ENCODE measurements around the gene NPR3. TPM values are rescaled to one million over a fixed set of nuclear protein-coding genes. Genes with fewer than 3 reads are reported as not detected.

NPR3 gene
- total RNA-seq, 1 experiment from 2014 or later, result 2.2 TPM

DNA sequence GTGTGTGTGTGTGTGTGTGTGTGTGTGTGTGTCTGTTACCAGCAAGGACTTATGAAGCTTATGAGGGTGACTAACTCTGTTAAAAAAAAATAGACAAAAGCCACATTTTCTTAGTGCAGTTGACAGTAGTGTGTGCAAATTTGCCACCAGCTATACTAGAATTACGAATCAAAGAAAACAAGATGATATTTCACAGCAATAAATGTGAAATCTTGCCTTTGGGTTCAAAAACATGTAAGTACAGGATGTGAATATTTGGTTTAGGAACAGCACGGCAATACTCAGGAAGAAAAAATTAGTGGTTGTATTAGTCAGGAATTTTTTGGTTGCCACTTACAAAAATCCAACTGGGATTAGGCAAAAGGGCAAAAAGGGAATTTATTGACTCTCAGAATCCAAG is 117.4 kb downstream of the NPR3 start:
- no peak overlapping the region for H3K27ac ChIP-seq
- no peaks in the 10 kb centered on the region for H4K20me1 ChIP-seq (ENCODE audit: insufficient read depth)
- no peak overlapping the region for H3K4me2 ChIP-seq
- H3K4me3 ChIP-seq, result no peak overlapping the region
- no peaks in the 10 kb centered on the region for H3K9me2 ChIP-seq (ENCODE audit: insufficient read depth)
- no peaks in the 10 kb centered on the region for H3K9me3 ChIP-seq (ENCODE audit: insufficient read depth, low read depth)
- no peak overlapping the region for H2AFZ ChIP-seq
- no peaks in the 10 kb centered on the region for H3K79me2 ChIP-seq (ENCODE audit: low read depth)
- no peaks in the 10 kb centered on the region for H3K36me3 ChIP-seq (ENCODE audit: low read depth)
- BruUV-seq (replicated peaks), result no TSS peak
- ChIA-PET CTCF (no interaction called here), POLR2A (ENCODE audit: unreplicated experiment) (no interaction called here)
- peaks cover 32% of the 10 kb centered on the region for H3K27me3 ChIP-seq (ENCODE audit: insufficient read depth, low read depth)
- H3F3A ChIP-seq (ENCODE audit: insufficient read depth, low read depth), result no peaks in the 10 kb centered on the region
- no peaks in the 10 kb centered on the region for H3K4me1 ChIP-seq (replicated peaks; ENCODE audit: insufficient read depth)
- intact Hi-C loops (cut with micrococcal nuclease; ENCODE audit: unreplicated experiment), result no loop called here
- no peak for DNase-seq
- no peak for TF ChIP-seq EZH2 (IDR thresholded peaks at IDR 0.05; ENCODE audit: low read depth)
- TF ChIP-seq, protein P1, sequence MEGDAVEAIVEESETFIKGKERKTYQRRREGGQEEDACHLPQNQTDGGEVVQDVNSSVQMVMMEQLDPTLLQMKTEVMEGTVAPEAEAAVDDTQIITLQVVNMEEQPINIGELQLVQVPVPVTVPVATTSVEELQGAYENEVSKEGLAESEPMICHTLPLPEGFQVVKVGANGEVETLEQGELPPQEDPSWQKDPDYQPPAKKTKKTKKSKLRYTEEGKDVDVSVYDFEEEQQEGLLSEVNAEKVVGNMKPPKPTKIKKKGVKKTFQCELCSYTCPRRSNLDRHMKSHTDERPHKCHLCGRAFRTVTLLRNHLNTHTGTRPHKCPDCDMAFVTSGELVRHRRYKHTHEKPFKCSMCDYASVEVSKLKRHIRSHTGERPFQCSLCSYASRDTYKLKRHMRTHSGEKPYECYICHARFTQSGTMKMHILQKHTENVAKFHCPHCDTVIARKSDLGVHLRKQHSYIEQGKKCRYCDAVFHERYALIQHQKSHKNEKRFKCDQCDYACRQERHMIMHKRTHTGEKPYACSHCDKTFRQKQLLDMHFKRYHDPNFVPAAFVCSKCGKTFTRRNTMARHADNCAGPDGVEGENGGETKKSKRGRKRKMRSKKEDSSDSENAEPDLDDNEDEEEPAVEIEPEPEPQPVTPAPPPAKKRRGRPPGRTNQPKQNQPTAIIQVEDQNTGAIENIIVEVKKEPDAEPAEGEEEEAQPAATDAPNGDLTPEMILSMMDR (conservative IDR thresholded peaks at IDR 0.05), result no peak

DNA sequence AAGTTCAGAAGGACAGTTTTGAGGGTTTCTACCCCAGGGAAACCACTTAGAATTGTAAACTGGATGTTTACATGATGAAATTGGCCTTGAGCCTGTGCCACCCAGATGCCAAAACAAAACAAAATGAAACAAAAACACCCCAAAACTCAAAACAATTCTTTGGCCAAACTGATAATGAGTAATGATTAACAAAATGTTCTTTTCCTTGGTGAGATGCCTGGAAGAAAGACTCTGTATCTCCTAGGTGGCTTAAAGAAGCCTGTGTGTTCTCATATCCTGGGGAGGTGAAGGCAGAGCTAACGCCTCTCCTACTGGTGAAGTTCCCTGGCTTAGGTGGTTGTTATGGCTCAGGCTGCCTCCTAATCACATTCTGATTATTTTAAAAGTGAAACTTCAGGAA is 120.5 kb downstream of the NPR3 start:
- no peaks in the 10 kb centered on the region for H3K4me1 ChIP-seq (replicated peaks; ENCODE audit: insufficient read depth)
- H3K4me3 ChIP-seq, result no peak overlapping the region
- peaks cover 36% of the 10 kb centered on the region for H3K27me3 ChIP-seq (ENCODE audit: insufficient read depth, low read depth)
- intact Hi-C loops (cut with micrococcal nuclease; ENCODE audit: unreplicated experiment), result no loop called here
- no peak overlapping the region for H3K27ac ChIP-seq
- H3K9me3 ChIP-seq (ENCODE audit: insufficient read depth, low read depth), result 0 out of 2 replicates have a peak, but pooled peaks cover 4% of the 10 kb centered on the region
- BruUV-seq (replicated peaks), result no TSS peak
- ChIA-PET POLR2A (ENCODE audit: unreplicated experiment) (no interaction called here), CTCF (no interaction called here)
- no peaks in the 10 kb centered on the region for H3K9me2 ChIP-seq (ENCODE audit: insufficient read depth)
- H3K36me3 ChIP-seq (ENCODE audit: low read depth), result no peaks in the 10 kb centered on the region
- no peaks in the 10 kb centered on the region for H3F3A ChIP-seq (ENCODE audit: insufficient read depth, low read depth)
- no peaks in the 10 kb centered on the region for H3K79me2 ChIP-seq (ENCODE audit: low read depth)
- no peak overlapping the region for H3K4me2 ChIP-seq
- H2AFZ ChIP-seq, result no peak overlapping the region
- no peak for DNase-seq
- H4K20me1 ChIP-seq (ENCODE audit: insufficient read depth), result no peaks in the 10 kb centered on the region
- TF ChIP-seq, protein P1 (conservative IDR thresholded peaks at IDR 0.05), result no peak
- TF ChIP-seq EZH2 (IDR thresholded peaks at IDR 0.05; ENCODE audit: low read depth), result no peak

GRCh38 chr5:32833127-32833526 is 122.0 kb downstream of the NPR3 start:
- ChIA-PET POLR2A (ENCODE audit: unreplicated experiment) (interaction anchor here (0.6 kb wide), 1 partner anchor 1368 kb away, joined by 3 read pairs; no protein-coding TSS in a partner anchor), CTCF (no interaction called here)
- H3K9me2 ChIP-seq (ENCODE audit: insufficient read depth), result no peaks in the 10 kb centered on the region
- no peak overlapping the region for H3K4me3 ChIP-seq
- no peak for TF ChIP-seq EZH2 (IDR thresholded peaks at IDR 0.05; ENCODE audit: low read depth)
- TF ChIP-seq, protein P1 (conservative IDR thresholded peaks at IDR 0.05), result no peak
- H3K79me2 ChIP-seq (ENCODE audit: low read depth), result no peaks in the 10 kb centered on the region
- H3K36me3 ChIP-seq (ENCODE audit: low read depth), result no peaks in the 10 kb centered on the region
- H3K4me1 ChIP-seq (replicated peaks; ENCODE audit: insufficient read depth), result no peaks in the 10 kb centered on the region
- H2AFZ ChIP-seq, result no peak overlapping the region
- no peak overlapping the region for H3K4me2 ChIP-seq
- intact Hi-C loops (cut with micrococcal nuclease; ENCODE audit: unreplicated experiment), result no loop called here
- DNase-seq, result no peak
- no peaks in the 10 kb centered on the region for H3F3A ChIP-seq (ENCODE audit: insufficient read depth, low read depth)
- no TSS peak for BruUV-seq (replicated peaks)
- no peak overlapping the region for H3K27ac ChIP-seq
- H4K20me1 ChIP-seq (ENCODE audit: insufficient read depth), result no peaks in the 10 kb centered on the region
- H3K27me3 ChIP-seq (ENCODE audit: insufficient read depth, low read depth), result peaks cover 33% of the 10 kb centered on the region
- 0 out of 2 replicates have a peak, but pooled peaks cover 4% of the 10 kb centered on the region for H3K9me3 ChIP-seq (ENCODE audit: insufficient read depth, low read depth)
